Thoracic aorta (tissue), 2 donors: Measurements from ENCODE around the gene CD164L2. TPM values are rescaled to one million over a fixed set of nuclear protein-coding genes. Genes with fewer than 3 reads are reported as not detected.

ENCODE experiments used
- ATAC-seq: fragments of 150-250 bp; one replicate; pipeline ENCODE4 v1.8.0; 2017; ENCODE audit warnings: low read depth; ENCODE audit not compliant: insufficient number of reproducible peaks, low FRiP score
- DNase-seq: peaks from one replicate; pipeline ENCODE4 v3.0.0-alpha.2; 2020; ENCODE audit warnings: low spot score
- H3K27ac ChIP-seq, 2 donors: fragments of 200-600 bp; sonication (generic); 1 replicate in 1 of 2; 2 replicates in 1 of 2; pipeline ENCODE4 v1.5.1; 2016; ENCODE audit warnings: mild to moderate bottlenecking in 2 of 2, moderate library complexity in 2 of 2
- H3K27me3 ChIP-seq: fragments of 200-600 bp; sonication (generic); replicated peaks from 2 replicates; pipeline ENCODE4 v1.6.0; 2016; ENCODE audit warnings: mild to moderate bottlenecking; ENCODE audit not compliant: insufficient read depth
- H3K36me3 ChIP-seq: fragments of 200-600 bp; sonication (generic); one replicate; pipeline ENCODE4 v1.5.1; 2016
- H3K4me1 ChIP-seq, 2 donors: fragments of 200-600 bp; sonication (generic); 1 replicate in 1 of 2; 2 replicates in 1 of 2; pipeline versions ENCODE4 v1.5.1 to v1.6.0; 2016; ENCODE audit warnings: low read depth in 2 of 2, mild to moderate bottlenecking in 1 of 2; ENCODE audit not compliant: control insufficient read depth in 1 of 2
- H3K4me3 ChIP-seq: fragments of 200-600 bp; sonication (generic); 2 replicates; pipeline ENCODE4 v1.5.1; 2016; ENCODE audit warnings: mild to moderate bottlenecking
- H3K9me3 ChIP-seq: fragments of 200-600 bp; sonication (generic); 2 replicates; pipeline ENCODE4 v1.5.1; 2016
- total RNA-seq, 2 donors: library from RNA; depleted of rRNA; stranded (reverse); fragments of >200 nt; gene quantifications; one replicate each; pipeline versions ENCODE4 v1.1.0 to v1.2.3, GENCODE V29; 2016
- TF ChIP-seq, protein P1 (sequence below): fragments of 200-600 bp; sonication (generic); IDR thresholded peaks from one replicate; pipeline ENCODE4 v1.5.1; 2019; ENCODE audit warnings: antibody characterized with exemption

The CD164L2 gene
- total RNA-seq, 2 donors from 2014 or later, result not detected

- ATAC-seq (no peak), DNase-seq (no peak)
- H3K4me1 ChIP-seq, result peaks cover 54 to 83% of the 10 kb centered on the region in 2 donors
- no peaks in the 10 kb centered on the region for H3K36me3 ChIP-seq
- TF ChIP-seq, protein P1, sequence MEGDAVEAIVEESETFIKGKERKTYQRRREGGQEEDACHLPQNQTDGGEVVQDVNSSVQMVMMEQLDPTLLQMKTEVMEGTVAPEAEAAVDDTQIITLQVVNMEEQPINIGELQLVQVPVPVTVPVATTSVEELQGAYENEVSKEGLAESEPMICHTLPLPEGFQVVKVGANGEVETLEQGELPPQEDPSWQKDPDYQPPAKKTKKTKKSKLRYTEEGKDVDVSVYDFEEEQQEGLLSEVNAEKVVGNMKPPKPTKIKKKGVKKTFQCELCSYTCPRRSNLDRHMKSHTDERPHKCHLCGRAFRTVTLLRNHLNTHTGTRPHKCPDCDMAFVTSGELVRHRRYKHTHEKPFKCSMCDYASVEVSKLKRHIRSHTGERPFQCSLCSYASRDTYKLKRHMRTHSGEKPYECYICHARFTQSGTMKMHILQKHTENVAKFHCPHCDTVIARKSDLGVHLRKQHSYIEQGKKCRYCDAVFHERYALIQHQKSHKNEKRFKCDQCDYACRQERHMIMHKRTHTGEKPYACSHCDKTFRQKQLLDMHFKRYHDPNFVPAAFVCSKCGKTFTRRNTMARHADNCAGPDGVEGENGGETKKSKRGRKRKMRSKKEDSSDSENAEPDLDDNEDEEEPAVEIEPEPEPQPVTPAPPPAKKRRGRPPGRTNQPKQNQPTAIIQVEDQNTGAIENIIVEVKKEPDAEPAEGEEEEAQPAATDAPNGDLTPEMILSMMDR, result no peak
- peak overlapping the region; percentile 78 to 88 for H3K27ac ChIP-seq
- no peaks in the 10 kb centered on the region for H3K9me3 ChIP-seq
- peak overlapping the region; percentile 59 for H3K4me3 ChIP-seq
- no peaks in the 10 kb centered on the region for H3K27me3 ChIP-seq
Observed at GRCh38 chr1:27428316-27429028, 45.3 kb upstream of the CD164L2 start.

DNA sequence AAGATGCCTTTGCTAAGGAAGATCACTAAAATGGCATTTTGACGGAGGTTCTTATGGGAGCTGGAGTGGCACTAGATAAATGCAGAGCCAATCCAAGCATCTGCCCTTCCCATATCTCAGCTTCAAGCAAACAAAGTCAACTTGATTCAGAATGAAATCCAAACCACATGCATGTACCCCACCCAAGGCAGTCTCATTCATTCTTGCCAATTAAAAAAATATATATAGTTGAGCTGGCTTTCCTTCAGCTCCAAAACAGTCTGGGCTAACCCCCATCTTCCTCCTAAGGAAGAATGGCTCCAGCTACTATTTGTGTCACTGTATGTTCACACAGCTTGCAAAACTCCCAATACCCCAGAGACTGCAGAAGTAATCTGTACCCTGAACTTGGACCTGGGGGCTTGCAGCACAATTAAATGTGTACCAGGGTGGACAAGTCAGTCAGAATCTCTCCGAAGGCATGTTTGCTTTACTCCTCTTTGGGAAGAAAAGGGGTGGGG, 44.7 kb upstream of the CD164L2 start:
- ATAC-seq (no peak), DNase-seq (no peak)
- Histone ChIP-seq H3K4me1 (peaks cover 51 to 77% of the 10 kb centered on the region in 2 donors), H3K4me3 (peak overlapping the region; percentile 59), H3K36me3 (no peaks in the 10 kb centered on the region), H3K9me3 (no peaks in the 10 kb centered on the region), H3K27me3 (no peaks in the 10 kb centered on the region), H3K27ac (peak overlapping the region; percentile 78 to 88)
- TF ChIP-seq, protein P1, result no peak

DNA sequence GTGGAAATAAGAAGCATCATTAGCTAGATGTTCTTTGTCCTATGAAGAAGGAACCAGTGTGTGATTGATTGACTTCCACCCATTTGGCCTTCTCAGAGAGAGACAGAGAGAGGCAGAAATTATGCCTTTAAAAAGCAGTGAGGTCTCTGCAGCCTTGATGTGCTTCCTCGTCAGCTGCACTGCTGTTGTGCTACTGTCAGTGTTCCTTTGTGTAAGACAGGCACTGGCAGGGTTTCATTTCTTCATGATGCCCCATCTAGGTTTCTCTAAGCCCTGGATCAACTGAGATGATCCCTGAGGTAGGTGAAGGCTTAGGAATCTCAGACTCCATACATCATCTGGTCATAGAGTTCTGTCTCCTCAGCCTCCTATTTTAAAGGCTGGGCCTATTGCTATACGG, 44.2 kb upstream of the CD164L2 start:
- no peak for ATAC-seq
- TF ChIP-seq, protein P1, result no peak
- Histone ChIP-seq H3K27me3 (no peaks in the 10 kb centered on the region), H3K4me1 (peaks cover 51 to 79% of the 10 kb centered on the region in 2 donors), H3K9me3 (no peaks in the 10 kb centered on the region), H3K36me3 (no peaks in the 10 kb centered on the region), H3K27ac (peak overlapping the region; percentile 78 to 88), H3K4me3 (peak overlapping the region; percentile 59)
- no peak for DNase-seq

DNA sequence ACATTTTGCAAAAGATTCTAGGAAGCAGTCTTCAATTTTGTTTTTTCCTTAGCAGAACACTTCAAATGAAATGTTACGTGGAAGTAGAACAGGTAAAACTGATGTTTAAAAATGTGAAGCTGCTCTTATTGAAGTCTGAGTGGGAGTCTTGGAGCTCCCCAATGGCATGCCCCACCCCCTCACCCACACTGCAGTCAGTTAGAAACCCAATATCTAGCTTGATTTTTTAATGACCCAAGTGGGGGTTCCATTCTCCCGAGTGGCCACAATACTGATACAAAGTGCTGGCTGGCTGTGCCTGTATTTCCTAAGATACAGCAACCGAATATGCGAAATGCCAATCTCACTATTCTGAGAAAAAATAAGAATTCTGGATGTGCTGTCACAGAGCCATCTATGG, 40.6 kb upstream of the CD164L2 start:
- no peaks in the 10 kb centered on the region for H3K9me3 ChIP-seq
- H3K4me3 ChIP-seq, result no peak overlapping the region
- ATAC-seq, result no peak
- TF ChIP-seq, protein P1, result no peak
- peaks cover 35 to 71% of the 10 kb centered on the region in 2 donors for H3K4me1 ChIP-seq
- DNase-seq, result no peak
- no peaks in the 10 kb centered on the region for H3K36me3 ChIP-seq
- H3K27me3 ChIP-seq, result no peaks in the 10 kb centered on the region
- H3K27ac ChIP-seq, result peak overlapping the region in 1 of 2 donors; percentile 3

DNA sequence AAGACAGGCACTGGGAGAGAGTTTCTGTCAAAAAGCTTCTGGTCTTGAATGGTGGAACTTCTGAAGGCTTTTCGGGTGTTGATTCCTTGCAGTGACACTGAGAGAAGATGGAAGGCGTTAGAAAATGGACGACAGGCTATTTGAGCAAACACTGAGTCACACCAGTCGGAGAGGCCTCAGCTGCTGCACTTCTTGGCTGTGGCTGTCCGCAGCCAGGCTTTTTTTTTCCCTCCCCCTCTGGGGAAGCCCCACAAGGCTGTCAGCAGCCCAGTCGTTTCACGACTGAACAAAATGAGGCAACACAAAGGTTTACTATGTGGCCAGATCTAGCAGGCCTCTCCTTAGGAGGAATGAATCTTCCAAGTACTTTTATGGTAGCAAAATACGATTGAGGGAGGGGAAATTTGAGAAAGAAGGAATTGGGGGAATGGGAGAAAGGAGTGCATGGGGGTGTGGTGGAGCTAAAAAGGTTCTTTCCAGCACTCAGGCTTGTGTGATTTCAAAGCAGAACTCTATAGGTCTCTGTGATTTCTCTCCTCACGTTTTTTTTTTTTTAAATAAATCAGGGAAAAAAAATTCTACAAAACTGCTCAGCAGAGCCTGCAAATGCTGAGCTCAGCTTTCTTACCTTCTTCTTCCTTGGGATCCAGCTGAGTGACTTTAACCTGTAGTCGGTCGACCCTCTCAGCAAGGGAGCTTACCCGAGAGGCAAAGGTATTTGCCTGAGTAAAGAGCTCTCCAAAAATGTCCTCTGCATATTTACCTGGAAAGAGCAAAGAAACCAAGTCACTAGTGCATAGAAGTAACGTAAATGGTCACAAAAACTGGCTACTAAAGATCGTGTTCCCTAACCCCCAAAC, 35.4 kb upstream of the CD164L2 start:
- H3K27me3 ChIP-seq, result no peaks in the 10 kb centered on the region
- TF ChIP-seq, protein P1, result no peak
- no peaks in the 10 kb centered on the region for H3K9me3 ChIP-seq
- H3K4me1 ChIP-seq, result peaks cover 26 to 49% of the 10 kb centered on the region in 2 donors
- H3K4me3 ChIP-seq, result no peak overlapping the region
- ATAC-seq (peak; percentile 79), DNase-seq (no peak)
- peak overlapping the region; percentile 49 to 83 for H3K27ac ChIP-seq
- H3K36me3 ChIP-seq, result peaks cover 37% of the 10 kb centered on the region
